Neural progenitor cell (in vitro differentiated cells): ENCODE measurements around the gene KIF18B. TPM values are rescaled to one million over a fixed set of nuclear protein-coding genes. Genes with fewer than 3 reads are reported as not detected.

Experiments used
- DNase-seq: peaks from one replicate; pipeline ENCODE4 v3.0.0-alpha.2; 2016; ENCODE audit warnings: low spot score
- H2AFZ ChIP-seq: fragments of 200-600 bp; sonication (generic); replicated peaks from 2 replicates; pipeline ENCODE4 v1.6.1; 2016; ENCODE audit warnings: antibody characterized with exemption
- H3F3A ChIP-seq: fragments of 200-600 bp; sonication (generic); 2 replicates; pipeline ENCODE4 v1.6.1; 2016; ENCODE audit warnings: antibody characterized with exemption, low read depth
- H3K27ac ChIP-seq: fragments of 200-600 bp; sonication (generic); 2 replicates; pipeline ENCODE4 v1.5.1; 2016; ENCODE audit warnings: mild to moderate bottlenecking
- H3K27me3 ChIP-seq: fragments of 200-600 bp; sonication (generic); 2 replicates; pipeline ENCODE4 v1.6.1; 2016; ENCODE audit warnings: mild to moderate bottlenecking, moderate library complexity
- H3K36me3 ChIP-seq: fragments of 200-600 bp; sonication (generic); 2 replicates; pipeline ENCODE4 v1.5.1; 2016
- H3K4me1 ChIP-seq: fragments of 200-600 bp; sonication (generic); 2 replicates; pipeline ENCODE4 v1.6.1; 2016; ENCODE audit warnings: mixed run types
- H3K4me2 ChIP-seq: fragments of 200-600 bp; sonication (generic); 2 replicates; pipeline ENCODE4 v1.6.1; 2016
- H3K4me3 ChIP-seq: fragments of 200-600 bp; sonication (generic); 2 replicates; pipeline ENCODE4 v1.5.1; 2016
- H3K79me2 ChIP-seq: fragments of 200-600 bp; sonication (generic); 2 replicates; pipeline ENCODE4 v1.6.1; 2016; ENCODE audit warnings: low read depth
- H3K9ac ChIP-seq: fragments of 200-600 bp; sonication (generic); 2 replicates; pipeline ENCODE4 v1.6.1; 2016
- H3K9me3 ChIP-seq: fragments of 200-600 bp; sonication (generic); 2 replicates; pipeline ENCODE4 v1.5.1; 2016; ENCODE audit warnings: low read depth
- H4K20me1 ChIP-seq: fragments of 200-600 bp; sonication (generic); 2 replicates; pipeline ENCODE4 v1.6.1; 2016; ENCODE audit warnings: low read depth
- H3K27ac Mint-ChIP-seq: 3 replicates; pipeline ENCODE4 v1.8.0; 2021; ENCODE audit warnings: mixed read lengths
- H3K27me3 Mint-ChIP-seq: 2 replicates; pipeline ENCODE4 v1.8.0; 2022; ENCODE audit warnings: low read depth, mild to moderate bottlenecking, inconsistent platforms, moderate library complexity, mixed read lengths; ENCODE audit not compliant: insufficient read depth
- H3K36me3 Mint-ChIP-seq: 3 replicates; pipeline ENCODE4 v1.8.0; 2021; ENCODE audit warnings: mixed read lengths
- H3K4me1 Mint-ChIP-seq: 3 replicates; pipeline ENCODE4 v1.8.0; 2021; ENCODE audit warnings: mixed read lengths
- H3K4me3 Mint-ChIP-seq: 3 replicates; pipeline ENCODE4 v1.8.0; 2021; ENCODE audit warnings: mild to moderate bottlenecking, moderate library complexity, mixed read lengths
- H3K9me3 Mint-ChIP-seq: 3 replicates; pipeline ENCODE4 v1.8.0; 2020; ENCODE audit warnings: mixed read lengths
- EZH2 ChIP-seq: fragments of 200-600 bp; sonication (generic); IDR thresholded peaks from 2 replicates; pipeline ENCODE4 v1.6.1; 2017; ENCODE audit warnings: antibody characterized with exemption, mild to moderate bottlenecking, moderate library complexity
- EZH2phosphoT487 ChIP-seq: fragments of 200-600 bp; sonication (generic); IDR thresholded peaks from 2 replicates; pipeline ENCODE4 v1.6.1; 2017; ENCODE audit warnings: antibody characterized with exemption
- total RNA-seq: library from RNA; depleted of rRNA; stranded (reverse); fragments of >200 nt; gene quantifications from 2 replicates; pipeline ENCODE4 v1.2.3, GENCODE V29; 2015; ENCODE audit warnings: low replicate concordance
- TF ChIP-seq, protein P1 (sequence below): fragments of 200-600 bp; sonication (generic); IDR thresholded peaks from 2 replicates; pipeline ENCODE4 v1.5.1; 2017; ENCODE audit warnings: antibody characterized with exemption, mild to moderate bottlenecking

KIF18B gene
- total RNA-seq, 1 donor from 2014 or later = 15.1 TPM

DNA sequence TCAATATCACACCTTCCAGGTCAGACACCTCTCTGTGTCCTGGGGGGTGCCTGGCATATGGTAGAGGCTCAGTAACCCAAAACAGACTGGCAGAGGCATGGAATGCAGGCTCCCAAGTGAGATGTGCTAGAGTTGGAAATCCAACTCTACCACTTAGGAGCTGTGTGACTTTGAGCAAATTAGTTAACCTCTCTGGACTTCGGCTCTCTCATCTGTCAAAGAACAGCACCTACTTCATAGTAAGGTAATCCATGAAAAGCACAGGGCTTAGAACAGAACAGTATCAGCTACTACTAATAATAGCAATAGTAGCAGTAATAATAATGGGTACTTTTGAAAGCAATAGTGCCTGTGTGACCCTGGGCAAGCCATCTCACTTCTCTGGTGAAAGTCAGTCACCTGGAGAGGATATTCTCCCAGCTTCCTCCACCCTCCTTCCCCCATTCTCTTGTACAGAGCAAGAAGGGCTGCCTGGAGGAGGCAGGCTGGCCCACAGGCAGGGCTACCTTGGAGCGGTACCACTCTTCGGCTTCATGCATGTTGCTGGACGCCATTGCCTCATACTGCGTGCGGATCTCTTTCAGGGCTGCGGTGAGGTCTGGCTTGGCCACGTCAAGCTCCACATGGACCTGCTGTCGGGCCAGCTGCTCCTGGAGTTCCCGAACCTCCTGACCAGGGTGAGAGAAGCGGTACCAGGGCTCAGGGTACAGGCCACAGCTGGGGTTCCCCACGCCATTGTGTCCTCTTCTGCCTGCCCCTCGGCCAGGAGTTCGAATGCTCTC, 34.6 kb downstream of the KIF18B start:
- Histone ChIP-seq H3K4me1 (peaks cover 4% of the 10 kb centered on the region), H3K9me3 (no peaks in the 10 kb centered on the region), H3K27ac (no peak overlapping the region), H3K27me3 (peaks cover 45% of the 10 kb centered on the region), H3F3A (no peaks in the 10 kb centered on the region), H3K36me3 (no peaks in the 10 kb centered on the region), H3K4me3 (no peak overlapping the region), H3K9ac (no peak overlapping the region), H4K20me1 (no peaks in the 10 kb centered on the region), H2AFZ (no peak overlapping the region), H3K4me2 (no peak overlapping the region), H3K79me2 (no peaks in the 10 kb centered on the region)
- Mint-ChIP-seq H3K27me3 (peaks cover 20% of the 10 kb centered on the region), H3K36me3 (no peaks in the 10 kb centered on the region), H3K27ac (peak overlapping the region; percentile 1), H3K4me3 (no peak overlapping the region), H3K4me1 (peaks cover 19% of the 10 kb centered on the region), H3K9me3 (no peaks in the 10 kb centered on the region)
- TF ChIP-seq, protein P1, sequence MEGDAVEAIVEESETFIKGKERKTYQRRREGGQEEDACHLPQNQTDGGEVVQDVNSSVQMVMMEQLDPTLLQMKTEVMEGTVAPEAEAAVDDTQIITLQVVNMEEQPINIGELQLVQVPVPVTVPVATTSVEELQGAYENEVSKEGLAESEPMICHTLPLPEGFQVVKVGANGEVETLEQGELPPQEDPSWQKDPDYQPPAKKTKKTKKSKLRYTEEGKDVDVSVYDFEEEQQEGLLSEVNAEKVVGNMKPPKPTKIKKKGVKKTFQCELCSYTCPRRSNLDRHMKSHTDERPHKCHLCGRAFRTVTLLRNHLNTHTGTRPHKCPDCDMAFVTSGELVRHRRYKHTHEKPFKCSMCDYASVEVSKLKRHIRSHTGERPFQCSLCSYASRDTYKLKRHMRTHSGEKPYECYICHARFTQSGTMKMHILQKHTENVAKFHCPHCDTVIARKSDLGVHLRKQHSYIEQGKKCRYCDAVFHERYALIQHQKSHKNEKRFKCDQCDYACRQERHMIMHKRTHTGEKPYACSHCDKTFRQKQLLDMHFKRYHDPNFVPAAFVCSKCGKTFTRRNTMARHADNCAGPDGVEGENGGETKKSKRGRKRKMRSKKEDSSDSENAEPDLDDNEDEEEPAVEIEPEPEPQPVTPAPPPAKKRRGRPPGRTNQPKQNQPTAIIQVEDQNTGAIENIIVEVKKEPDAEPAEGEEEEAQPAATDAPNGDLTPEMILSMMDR = no peak
- TF ChIP-seq EZH2phosphoT487 (no peak), EZH2 (no peak)
- no peak for DNase-seq

DNA sequence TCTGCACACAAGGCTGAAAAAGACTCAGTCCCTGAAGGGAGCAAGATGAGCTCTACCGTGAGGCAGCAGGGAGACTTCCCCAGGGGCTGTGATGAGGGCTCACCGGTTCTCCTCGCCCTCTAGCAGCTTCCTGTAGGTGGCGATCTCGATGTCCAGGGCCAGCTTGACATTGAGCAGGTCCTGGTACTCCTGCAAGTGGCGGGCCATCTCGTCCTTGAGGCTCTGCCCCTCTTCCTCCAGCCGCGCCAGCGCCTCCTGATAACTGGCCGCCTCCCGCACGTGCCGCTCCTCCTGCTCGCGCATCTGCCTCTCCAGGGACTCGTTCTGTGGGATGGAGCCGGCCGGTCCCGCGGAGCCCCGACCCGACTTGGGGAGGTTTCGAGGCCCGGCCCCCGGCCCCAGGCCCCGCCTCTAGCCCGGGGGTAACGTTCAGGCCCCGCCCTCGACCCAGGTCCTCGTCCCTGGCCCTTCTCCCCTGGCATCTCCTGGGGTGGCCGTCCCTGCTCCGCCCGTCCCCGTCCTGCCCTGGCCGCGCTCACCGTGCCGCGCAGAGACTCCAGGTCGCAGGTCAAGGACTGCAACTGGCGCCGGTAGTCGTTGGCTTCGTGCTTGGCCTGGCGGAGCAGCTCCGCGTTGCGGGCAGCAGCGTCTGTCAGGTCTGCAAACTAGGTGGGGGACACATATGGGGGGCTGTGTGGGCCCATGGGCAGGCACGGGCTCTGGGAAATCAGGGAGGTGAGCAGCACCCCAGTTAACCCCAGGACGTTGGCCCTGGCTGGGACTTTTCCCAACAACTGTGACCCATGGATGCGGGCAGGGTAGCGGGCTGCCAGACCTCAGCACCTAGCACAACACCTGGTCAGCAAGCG, 36.2 kb downstream of the KIF18B start:
- Histone ChIP-seq H3K4me1 (peaks cover 4% of the 10 kb centered on the region), H3K4me2 (peak overlapping the region; percentile 78)

DNA sequence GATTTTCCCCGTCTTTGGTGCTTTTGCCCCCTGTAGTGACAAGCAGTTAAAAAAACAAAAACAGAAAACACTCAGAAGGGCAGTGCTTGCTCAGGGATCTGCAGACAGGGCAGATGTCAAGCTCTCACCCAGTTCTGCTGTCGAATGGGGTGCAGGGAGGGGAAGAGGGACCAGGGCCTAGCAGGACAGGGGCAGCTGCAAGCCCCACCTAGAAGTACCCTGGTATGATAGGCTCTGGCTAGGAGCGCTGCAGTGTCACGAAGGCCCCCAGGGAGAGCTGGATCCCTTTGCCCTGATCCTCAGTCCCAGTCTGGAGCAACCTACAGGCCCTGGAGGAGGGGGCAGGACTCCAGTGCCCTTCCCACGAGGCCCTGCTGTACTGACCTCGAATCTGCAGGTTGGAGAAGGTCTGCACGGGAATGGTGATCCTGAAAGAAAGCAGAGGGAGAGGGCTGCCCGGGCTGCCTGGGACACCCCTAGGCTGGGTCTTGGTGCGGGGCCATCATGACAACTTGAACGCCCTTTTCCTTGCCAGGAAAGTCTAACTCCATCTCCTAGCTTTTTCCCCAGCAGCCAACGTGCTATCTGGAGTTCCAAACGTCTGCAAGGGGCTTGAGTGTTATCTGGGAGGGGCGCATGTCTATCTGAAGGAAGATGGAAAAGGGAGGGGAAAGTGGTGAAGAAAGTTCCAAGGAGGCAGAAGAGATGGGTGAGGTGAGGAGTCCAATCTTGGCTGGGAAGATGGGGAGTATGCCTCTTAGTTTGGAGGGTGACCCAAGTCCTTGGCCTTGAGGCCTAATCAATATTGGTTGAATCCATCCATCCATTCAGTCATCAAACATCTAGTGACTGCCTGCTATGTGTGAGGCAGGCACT, 37.1 kb downstream of the KIF18B start:
- no peaks in the 10 kb centered on the region for H3K79me2 ChIP-seq
- DNase-seq = no peak
- peak overlapping the region; percentile 78 for H3K4me2 ChIP-seq
- no peaks in the 10 kb centered on the region for H3K9me3 ChIP-seq
- Mint-ChIP-seq H3K27me3 (peaks cover 20% of the 10 kb centered on the region), H3K9me3 (no peaks in the 10 kb centered on the region), H3K4me1 (peaks cover 22% of the 10 kb centered on the region), H3K27ac (no peak overlapping the region), H3K36me3 (no peaks in the 10 kb centered on the region), H3K4me3 (peak overlapping the region; percentile 52)
- H3K36me3 ChIP-seq = no peaks in the 10 kb centered on the region
- TF ChIP-seq EZH2phosphoT487 (no peak), EZH2 (no peak)
- TF ChIP-seq, protein P1 = no peak
- no peaks in the 10 kb centered on the region for H4K20me1 ChIP-seq
- no peaks in the 10 kb centered on the region for H3K4me1 ChIP-seq
- H3K27ac ChIP-seq = no peak overlapping the region
- H3F3A ChIP-seq = no peaks in the 10 kb centered on the region
- H3K9ac ChIP-seq = no peak overlapping the region
- peaks cover 45% of the 10 kb centered on the region for H3K27me3 ChIP-seq
- no peak overlapping the region for H2AFZ ChIP-seq
- peak overlapping the region; percentile 43 for H3K4me3 ChIP-seq

More for the DNA sequence above, 36.2 kb downstream of the KIF18B start:
- Mint-ChIP-seq H3K9me3 (no peaks in the 10 kb centered on the region), H3K4me1 (peaks cover 22% of the 10 kb centered on the region), H3K27ac (no peak overlapping the region), H3K36me3 (no peaks in the 10 kb centered on the region), H3K4me3 (peak overlapping the region; percentile 52), H3K27me3 (peaks cover 20% of the 10 kb centered on the region)
- H4K20me1 ChIP-seq = no peaks in the 10 kb centered on the region
- H2AFZ ChIP-seq = peak overlapping the region; percentile 66
- peaks cover 45% of the 10 kb centered on the region for H3K27me3 ChIP-seq
- H3F3A ChIP-seq = no peaks in the 10 kb centered on the region
- no peaks in the 10 kb centered on the region for H3K79me2 ChIP-seq
- peak; percentile 84 for DNase-seq
- no peaks in the 10 kb centered on the region for H3K9me3 ChIP-seq
- no peaks in the 10 kb centered on the region for H3K36me3 ChIP-seq
- H3K27ac ChIP-seq = no peak overlapping the region
- peak; percentile 30 for TF ChIP-seq EZH2phosphoT487
- peak; percentile 74 for TF ChIP-seq EZH2
- TF ChIP-seq, protein P1 = peak; percentile 60
- peak overlapping the region; percentile 43 for H3K4me3 ChIP-seq
- no peak overlapping the region for H3K9ac ChIP-seq
